Measurements from ENCODE around the gene SPDYA. TPM values are rescaled to one million over a fixed set of nuclear protein-coding genes. Genes with fewer than 3 reads are reported as not detected.

Gene SPDYA
- total RNA-seq, 2 experiments from 2014 or later, result 1.3 to 1.4 TPM

DNA sequence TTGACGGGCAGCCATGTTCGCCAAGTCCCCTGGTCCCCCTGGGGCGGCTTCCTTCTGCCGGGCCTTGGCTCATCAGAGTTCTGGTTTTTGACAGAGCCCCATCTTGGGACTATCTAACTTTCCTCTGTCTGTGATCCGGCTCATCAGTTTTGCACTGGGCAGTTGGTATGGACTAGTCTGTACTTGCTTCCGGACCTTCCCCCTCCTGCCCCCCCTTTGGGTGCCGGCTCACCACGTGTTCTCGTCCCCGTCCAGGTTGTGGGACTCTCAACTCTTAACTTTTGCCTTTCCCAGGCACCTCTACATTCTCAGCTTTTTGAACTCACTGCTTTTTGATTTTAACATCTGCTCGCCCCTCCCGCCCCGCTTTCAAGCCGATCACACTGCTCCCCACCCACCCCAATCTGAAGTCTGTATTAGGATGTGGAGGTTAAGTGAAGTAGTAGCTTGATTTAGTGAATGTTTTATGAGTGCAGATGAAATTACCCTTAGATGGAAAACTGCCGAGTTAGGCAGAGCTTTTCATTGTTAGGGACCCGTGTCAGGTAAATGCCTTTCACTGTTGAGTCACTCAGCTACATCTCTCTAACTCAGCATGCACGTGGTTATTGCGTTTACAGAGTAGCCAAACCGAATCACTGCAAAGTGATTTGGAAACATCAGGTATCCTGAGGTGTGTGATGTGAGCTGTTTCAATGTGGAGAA lies 84.7 kb downstream of the SPDYA start:
- peak overlapping the region; percentile 98 for H3K27ac Mint-ChIP-seq
- peak; percentile 14 for ATAC-seq
- POLR2A ChIA-PET, result interaction anchor here (0.6 to 4.1 kb wide), 20 partner anchors 9 to 289 kb away, joined by 3 to 30 read pairs (median 5); partner anchors contain the start of genes PPP1CB and TRMT61B

DNA sequence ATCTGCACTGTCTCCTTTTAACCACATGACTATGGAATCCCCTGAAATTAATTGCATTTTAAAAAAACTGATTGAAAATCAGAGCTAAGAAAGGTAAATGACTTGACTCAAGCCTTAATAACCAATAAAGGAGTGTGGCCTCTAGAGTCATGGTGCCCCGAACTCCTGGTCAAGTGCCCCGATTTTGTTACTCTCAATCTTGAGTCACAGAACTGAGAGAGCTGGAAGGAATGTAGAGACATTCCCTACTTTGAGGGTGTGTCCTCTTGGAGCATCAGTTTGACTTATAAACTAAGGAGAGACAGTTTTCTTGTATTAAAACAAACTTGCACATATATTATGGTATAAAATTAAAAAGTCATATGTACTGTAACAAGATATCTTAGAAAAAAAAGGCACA lies 86.3 kb downstream of the SPDYA start:
- Mint-ChIP-seq H3K36me3 (ENCODE audit: low read depth) (peaks cover 40% of the 10 kb centered on the region), H3K4me1 (ENCODE audit: low read depth) (peaks cover 45% of the 10 kb centered on the region), H3K27me3 (no peaks in the 10 kb centered on the region), H3K27ac (peak overlapping the region; percentile 43), H3K9me3 (no peaks in the 10 kb centered on the region), H3K4me3 (peak overlapping the region; percentile 100)
- POLR2A ChIA-PET, result interaction anchor here (0.7 to 4.1 kb wide), 5 partner anchors 12 to 54 kb away, joined by 3 to 30 read pairs (median 3); no protein-coding TSS in a partner anchor
- no peak for ATAC-seq
- TF ChIP-seq, protein P1, sequence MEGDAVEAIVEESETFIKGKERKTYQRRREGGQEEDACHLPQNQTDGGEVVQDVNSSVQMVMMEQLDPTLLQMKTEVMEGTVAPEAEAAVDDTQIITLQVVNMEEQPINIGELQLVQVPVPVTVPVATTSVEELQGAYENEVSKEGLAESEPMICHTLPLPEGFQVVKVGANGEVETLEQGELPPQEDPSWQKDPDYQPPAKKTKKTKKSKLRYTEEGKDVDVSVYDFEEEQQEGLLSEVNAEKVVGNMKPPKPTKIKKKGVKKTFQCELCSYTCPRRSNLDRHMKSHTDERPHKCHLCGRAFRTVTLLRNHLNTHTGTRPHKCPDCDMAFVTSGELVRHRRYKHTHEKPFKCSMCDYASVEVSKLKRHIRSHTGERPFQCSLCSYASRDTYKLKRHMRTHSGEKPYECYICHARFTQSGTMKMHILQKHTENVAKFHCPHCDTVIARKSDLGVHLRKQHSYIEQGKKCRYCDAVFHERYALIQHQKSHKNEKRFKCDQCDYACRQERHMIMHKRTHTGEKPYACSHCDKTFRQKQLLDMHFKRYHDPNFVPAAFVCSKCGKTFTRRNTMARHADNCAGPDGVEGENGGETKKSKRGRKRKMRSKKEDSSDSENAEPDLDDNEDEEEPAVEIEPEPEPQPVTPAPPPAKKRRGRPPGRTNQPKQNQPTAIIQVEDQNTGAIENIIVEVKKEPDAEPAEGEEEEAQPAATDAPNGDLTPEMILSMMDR (IDR thresholded peaks at IDR 0.05), result no peak
- CTCF ChIA-PET, result interaction anchor here (1.0 to 1.6 kb wide), 3 partner anchors 8 to 75 kb away, joined by 3 read pairs; no protein-coding TSS in a partner anchor
- no peak for DNase-seq
- intact Hi-C loops (cut with micrococcal nuclease), result no loop called here

More for the DNA sequence above, 84.7 kb downstream of the SPDYA start:
- Mint-ChIP-seq H3K9me3 (no peaks in the 10 kb centered on the region), H3K27me3 (no peaks in the 10 kb centered on the region), H3K4me1 (ENCODE audit: low read depth) (peaks cover 34% of the 10 kb centered on the region), H3K36me3 (ENCODE audit: low read depth) (peaks cover 29% of the 10 kb centered on the region), H3K4me3 (peak overlapping the region; percentile 100)
- intact Hi-C loops (cut with micrococcal nuclease), result no loop called here
- CTCF ChIA-PET, result interaction anchor here (0.9 to 3.2 kb wide), 6 partner anchors 9 to 329 kb away, joined by 3 to 14 read pairs (median 3); partner anchors contain the start of gene TRMT61B
- TF ChIP-seq, protein P1 (IDR thresholded peaks at IDR 0.05), result no peak
- peak; percentile 58 for DNase-seq

DNA sequence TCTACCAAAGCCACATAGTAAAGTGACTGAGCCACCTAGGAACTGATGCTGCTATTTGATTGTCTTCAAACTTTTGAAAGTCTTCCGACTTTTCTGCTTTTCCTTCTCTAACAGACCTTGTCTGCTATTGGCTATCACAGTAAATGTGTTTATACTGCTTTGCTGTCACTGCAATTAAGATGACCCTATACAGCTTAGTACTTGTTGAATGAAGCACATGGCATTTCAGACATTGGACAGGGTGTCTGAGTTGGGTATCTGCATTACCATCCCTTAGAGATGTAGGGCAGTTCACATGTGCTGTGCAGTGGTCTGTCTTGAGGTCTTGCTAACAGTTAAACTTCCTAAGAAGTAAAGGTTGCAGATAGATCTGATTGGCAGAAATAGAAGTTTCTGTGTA lies 87.4 kb downstream of the SPDYA start:
- Mint-ChIP-seq H3K4me3 (peak overlapping the region; percentile 100), H3K36me3 (ENCODE audit: low read depth) (peaks cover 45% of the 10 kb centered on the region), H3K27me3 (no peaks in the 10 kb centered on the region), H3K27ac (peak overlapping the region; percentile 1), H3K9me3 (no peaks in the 10 kb centered on the region), H3K4me1 (ENCODE audit: low read depth) (peaks cover 50% of the 10 kb centered on the region)
- TF ChIP-seq, protein P1 (IDR thresholded peaks at IDR 0.05), result no peak
- intact Hi-C loops (cut with micrococcal nuclease), result no loop called here
- ATAC-seq, result no peak
- CTCF ChIA-PET, result no interaction called here
- POLR2A ChIA-PET, result interaction anchor here (0.6 to 1.1 kb wide), 3 partner anchors 9 to 28 kb away, joined by 3 to 5 read pairs (median 5); partner anchors contain the start of gene TRMT61B
- DNase-seq, result no peak

Other genes starting within 250 kb of the SPDYA start
- gene PPP1CB, start 59.0 kb upstream of the SPDYA start, total RNA-seq, result 100 to 1,000 TPM; 206 to 216 TPM
- 10 to 100 TPM; 14.5 to 19.3 TPM for gene TRMT61B, start 59.5 kb downstream of the SPDYA start, total RNA-seq
- 100 to 1,000 TPM; 121 to 129 TPM for gene WDR43, start 83.8 kb downstream of the SPDYA start, total RNA-seq
- gene TOGARAM2, start 170.5 kb downstream of the SPDYA start, total RNA-seq, result 1 to 10 TPM; 2.3 to 2.7 TPM